WTC11 (cell line): ENCODE data around the gene KLHL14. TPM values are rescaled to one million over a fixed set of nuclear protein-coding genes. Genes with fewer than 3 reads are reported as not detected.

Experiments
- ATAC-seq: fragments of 200-7000 bp; cut with Tn5 transposase; 2 replicates; pipeline ENCODE4 v1.10.0; 2021; ENCODE audit warnings: mild to moderate bottlenecking, moderate library complexity
- CTCF ChIA-PET: fragments of 300-600 bp; sonication (Branson Sonifier 250); formaldehyde crosslinking; loops from one replicate; lab custom pipeline; 2021; ENCODE audit warnings: antibody characterized with exemption; lab: Charles Lee
- POLR2A ChIA-PET: fragments of 350-600 bp; sonication (Branson Sonifier 250); formaldehyde crosslinking; loops from one replicate; lab custom pipeline; 2021; ENCODE audit warnings: antibody characterized with exemption; lab: Charles Lee
- DNase-seq: peaks from one replicate; pipeline ENCODE4 v3.0.0; 2021; ENCODE audit warnings: low spot score
- H3K27ac Mint-ChIP-seq: 2 replicates; pipeline ENCODE4 v1.8.0; 2021; ENCODE audit warnings: mixed read lengths
- H3K27me3 Mint-ChIP-seq: 2 replicates; pipeline ENCODE4 v1.8.0; 2021; ENCODE audit warnings: low read depth, mild to moderate bottlenecking, moderate library complexity, mixed read lengths
- H3K36me3 Mint-ChIP-seq: 2 replicates; pipeline ENCODE4 v1.8.0; 2021; ENCODE audit warnings: mixed read lengths
- H3K4me1 Mint-ChIP-seq: 2 replicates; pipeline ENCODE4 v1.8.0; 2022; ENCODE audit warnings: mixed read lengths
- H3K4me3 Mint-ChIP-seq: 2 replicates; pipeline ENCODE4 v1.8.0; 2021; ENCODE audit warnings: mild to moderate bottlenecking, moderate library complexity, mixed read lengths
- H3K9me3 Mint-ChIP-seq: 2 replicates; pipeline ENCODE4 v1.8.0; 2021; ENCODE audit warnings: mixed read lengths
- ATF3 ChIP-seq: sonication (generic); formaldehyde crosslinking; conservative IDR thresholded peaks from 2 replicates; pipeline ENCODE4 v1.8.1; 2022; ENCODE audit warnings: mild to moderate bottlenecking, missing genetic modification reagents
- ATF6 ChIP-seq: sonication (generic); formaldehyde crosslinking; IDR thresholded peaks from 2 replicates; pipeline ENCODE4 v1.8.1; 2023; ENCODE audit warnings: mild to moderate bottlenecking, missing genetic modification reagents
- CREB1 ChIP-seq: sonication (generic); formaldehyde crosslinking; IDR thresholded peaks from 2 replicates; pipeline ENCODE4 v1.8.0; 2023; ENCODE audit warnings: mild to moderate bottlenecking, missing genetic modification reagents
- E2F4 ChIP-seq: sonication (generic); formaldehyde crosslinking; IDR thresholded peaks from 2 replicates; pipeline ENCODE4 v1.8.1; 2022; ENCODE audit warnings: low read depth, mild to moderate bottlenecking, moderate library complexity, missing genetic modification reagents, borderline replicate concordance
- ERG ChIP-seq: fragments of 250-450 bp; sonication (Bioruptor Pico); IDR thresholded peaks from 2 replicates; pipeline ENCODE4 v1.8.0; 2021; ENCODE audit warnings: mild to moderate bottlenecking
- IRF1 ChIP-seq: sonication (generic); formaldehyde crosslinking; IDR thresholded peaks from 2 replicates; pipeline ENCODE4 v1.8.0; 2023; ENCODE audit warnings: missing genetic modification reagents
- MAX ChIP-seq: sonication (generic); formaldehyde crosslinking; IDR thresholded peaks from 2 replicates; pipeline ENCODE4 v1.8.0; 2022; ENCODE audit warnings: mild to moderate bottlenecking, missing genetic modification reagents
- NFYB ChIP-seq: sonication (generic); formaldehyde crosslinking; conservative IDR thresholded peaks from 2 replicates; pipeline ENCODE4 v1.8.0; 2022; ENCODE audit warnings: low read depth, missing genetic modification reagents
- RORB ChIP-seq: fragments of 250-450 bp; sonication (Bioruptor Pico); IDR thresholded peaks from 2 replicates; pipeline ENCODE4 v1.9.0; 2021; ENCODE audit warnings: mild to moderate bottlenecking
- SMAD3 ChIP-seq: sonication (generic); formaldehyde crosslinking; IDR thresholded peaks from 2 replicates; pipeline ENCODE4 v1.8.0; 2022; ENCODE audit warnings: missing genetic modification reagents, mild to moderate bottlenecking, borderline replicate concordance
- SOX15 ChIP-seq: fragments of 250-450 bp; sonication (Bioruptor Pico); IDR thresholded peaks from 2 replicates; pipeline ENCODE4 v1.9.0; 2021; ENCODE audit warnings: mild to moderate bottlenecking
- STAT6 ChIP-seq: sonication (generic); formaldehyde crosslinking; conservative IDR thresholded peaks from 2 replicates; pipeline ENCODE4 v1.8.1; 2023; ENCODE audit warnings: mild to moderate bottlenecking, low read depth, missing genetic modification reagents, moderate library complexity
- TCF7 ChIP-seq: sonication (generic); formaldehyde crosslinking; IDR thresholded peaks from 2 replicates; pipeline ENCODE4 v1.8.0; 2022; ENCODE audit warnings: mild to moderate bottlenecking, low read depth, missing genetic modification reagents, moderate library complexity
- ZNF232 ChIP-seq: sonication (generic); formaldehyde crosslinking; IDR thresholded peaks from 2 replicates; pipeline ENCODE4 v1.8.0; 2022; ENCODE audit warnings: mild to moderate bottlenecking, missing genetic modification reagents
- ZNF671 ChIP-seq: fragments of 250-450 bp; sonication (Bioruptor Pico); IDR thresholded peaks from 2 replicates; pipeline ENCODE4 v1.8.0; 2021; ENCODE audit warnings: mild to moderate bottlenecking
- total RNA-seq: library from RNA; stranded (reverse); gene quantifications from 3 replicates; pipeline ENCODE4 v1.2.3, GENCODE V29; 2021

KLHL14 gene
- total RNA-seq, 1 experiment from 2014 or later, result 4.3 TPM

GRCh38 chr18:32760391-32760790 lies 12.4 kb downstream of the KLHL14 start (continued):
- TF ChIP-seq STAT6, result no peak
- TF ChIP-seq ATF3, result no peak
- no peak for TF ChIP-seq ATF6 (CRISPR knock-in tag)
- TF ChIP-seq ZNF232 (CRISPR knock-in tag), result no peak
- TF ChIP-seq, all 79 proteins: peak for 0

GRCh38 chr18:32759611-32760167 lies 13.1 kb downstream of the KLHL14 start:
- no peak overlapping the region for H3K4me3 Mint-ChIP-seq
- no peaks in the 10 kb centered on the region for H3K27me3 Mint-ChIP-seq
- no peak for ATAC-seq
- POLR2A ChIA-PET, result no interaction called here
- H3K36me3 Mint-ChIP-seq, result no peaks in the 10 kb centered on the region
- no peaks in the 10 kb centered on the region for H3K9me3 Mint-ChIP-seq
- TF ChIP-seq TCF7, result no peak
- no peak for TF ChIP-seq IRF1 (CRISPR knock-in tag)
- TF ChIP-seq CREB1 (CRISPR knock-in tag), result no peak
- TF ChIP-seq SOX15 (CRISPR knock-in tag), result no peak
- TF ChIP-seq RORB (CRISPR knock-in tag), result no peak
- no peak for TF ChIP-seq NFYB (CRISPR knock-in tag)
- TF ChIP-seq ZNF671, result no peak
- TF ChIP-seq ERG (CRISPR knock-in tag), result no peak
- no peak for TF ChIP-seq MAX
- no peak for TF ChIP-seq SMAD3 (CRISPR knock-in tag)
- TF ChIP-seq E2F4 (CRISPR knock-in tag), result no peak
- H3K4me1 Mint-ChIP-seq, result peaks cover 72% of the 10 kb centered on the region
- H3K27ac Mint-ChIP-seq, result no peak overlapping the region
- CTCF ChIA-PET, result interaction anchor here (1.4 kb wide), 1 partner anchor 11 kb away, joined by 12 read pairs; no protein-coding TSS in a partner anchor
- no peak for DNase-seq
